ENCODE results near the gene FARP1.

FARP1 gene

GRCh38 chr13:98118865-98119264 lies 24.0 kb upstream of the FARP1 start:
- Histone ChIP-seq H3K9me3 (ENCODE audit: severe bottlenecking) (peaks cover 8% of the 10 kb centered on the region), H3K36me3 (no peaks in the 10 kb centered on the region), H3K4me3 (ENCODE audit: low read depth, low read length) (no peak overlapping the region), H3K27ac (no peak overlapping the region), H3K27me3 (ENCODE audit: insufficient read depth, low read depth, severe bottlenecking) (no peaks in the 10 kb centered on the region)
- no peak for DNase-seq
- TF ChIP-seq CTCF (IDR thresholded peaks at IDR 0.05; ENCODE audit: low read depth, low read length) = no peak

- no peaks in the 10 kb centered on the region for H3K36me3 ChIP-seq
- H3K27me3 ChIP-seq (ENCODE audit: insufficient read depth, low read depth, severe bottlenecking) = no peaks in the 10 kb centered on the region
- TF ChIP-seq CTCF (IDR thresholded peaks at IDR 0.05; ENCODE audit: low read depth, low read length) = no peak
- no peak overlapping the region for H3K4me3 ChIP-seq (ENCODE audit: low read depth, low read length)
- H3K27ac ChIP-seq = no peak overlapping the region
- no peak for DNase-seq
- H3K9me3 ChIP-seq (ENCODE audit: severe bottlenecking) = peaks cover 14% of the 10 kb centered on the region
These were observed 19.7 kb upstream of the FARP1 start for GRCh38 chr13:98123176-98123575.

- H3K27ac ChIP-seq = no peak overlapping the region
- TF ChIP-seq CTCF (IDR thresholded peaks at IDR 0.05; ENCODE audit: low read depth, low read length) = no peak
- peaks cover 4% of the 10 kb centered on the region for H3K9me3 ChIP-seq (ENCODE audit: severe bottlenecking)
- DNase-seq = no peak
- no peaks in the 10 kb centered on the region for H3K27me3 ChIP-seq (ENCODE audit: insufficient read depth, low read depth, severe bottlenecking)
- no peak overlapping the region for H3K4me3 ChIP-seq (ENCODE audit: low read depth, low read length)
- no peaks in the 10 kb centered on the region for H3K36me3 ChIP-seq
These were observed 13.7 kb upstream of the FARP1 start for GRCh38 chr13:98129059-98129746.

GRCh38 chr13:98133946-98134345 lies 8.9 kb upstream of the FARP1 start:
- no peak for DNase-seq
- H3K9me3 ChIP-seq (ENCODE audit: severe bottlenecking) = no peaks in the 10 kb centered on the region
- no peak for TF ChIP-seq CTCF (IDR thresholded peaks at IDR 0.05; ENCODE audit: low read depth, low read length)

GRCh38 chr13:98134901-98135300 lies 8.0 kb upstream of the FARP1 start:
- Histone ChIP-seq H3K9me3 (ENCODE audit: severe bottlenecking) (no peaks in the 10 kb centered on the region), H3K27me3 (ENCODE audit: insufficient read depth, low read depth, severe bottlenecking) (no peaks in the 10 kb centered on the region), H3K4me3 (ENCODE audit: low read depth, low read length) (no peak overlapping the region), H3K36me3 (no peaks in the 10 kb centered on the region), H3K27ac (no peak overlapping the region)
- DNase-seq = no peak
- TF ChIP-seq CTCF (IDR thresholded peaks at IDR 0.05; ENCODE audit: low read depth, low read length) = no peak

More at GRCh38 chr13:98133946-98134345, 8.9 kb upstream of the FARP1 start:
- Histone ChIP-seq H3K4me3 (ENCODE audit: low read depth, low read length) (no peak overlapping the region), H3K27ac (no peak overlapping the region), H3K27me3 (ENCODE audit: insufficient read depth, low read depth, severe bottlenecking) (no peaks in the 10 kb centered on the region), H3K36me3 (no peaks in the 10 kb centered on the region)

GRCh38 chr13:98141091-98141490 lies 1.8 kb upstream of the FARP1 start:
- H3K27ac ChIP-seq = no peak overlapping the region
- DNase-seq = no peak
- H3K27me3 ChIP-seq (ENCODE audit: insufficient read depth, low read depth, severe bottlenecking) = no peaks in the 10 kb centered on the region
- no peak overlapping the region for H3K4me3 ChIP-seq (ENCODE audit: low read depth, low read length)
- no peaks in the 10 kb centered on the region for H3K9me3 ChIP-seq (ENCODE audit: severe bottlenecking)
- TF ChIP-seq CTCF (IDR thresholded peaks at IDR 0.05; ENCODE audit: low read depth, low read length) = no peak
- peaks cover 3% of the 10 kb centered on the region for H3K36me3 ChIP-seq
